Measurements from ENCODE around the gene IER5L.
A peak's percentile ranks its signal among the peaks of the same experiment; 100 is the strongest.

The IER5L gene

DNA sequence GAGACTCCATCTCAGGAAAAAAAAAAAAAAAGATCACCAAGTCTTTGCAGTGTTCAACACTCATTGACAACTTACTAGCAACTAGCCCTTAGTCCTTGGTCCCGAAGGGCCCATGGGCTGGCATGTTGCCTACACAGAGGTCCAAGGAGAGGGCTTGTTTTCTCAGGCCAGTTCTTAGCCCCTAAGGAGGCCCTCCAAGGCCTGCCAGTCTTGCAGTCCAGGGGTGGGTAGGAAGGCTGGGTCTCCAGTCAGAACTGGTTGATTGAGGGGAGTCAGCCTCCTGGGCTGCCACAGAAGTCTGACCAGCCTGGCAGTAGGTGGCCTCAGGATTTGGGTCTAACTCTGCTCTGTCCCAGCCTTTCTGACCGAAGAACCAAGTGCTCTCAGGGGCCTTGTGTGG is 32.7 kb downstream of the IER5L start:
- TF ChIP-seq POLR2A (IDR thresholded peaks at IDR 0.05; ENCODE audit: extremely low read depth, insufficient read length) (no peak), MYC (IDR thresholded peaks at IDR 0.05; ENCODE audit: low read depth, low read length) (no peak)
- TF ChIP-seq, protein P1, sequence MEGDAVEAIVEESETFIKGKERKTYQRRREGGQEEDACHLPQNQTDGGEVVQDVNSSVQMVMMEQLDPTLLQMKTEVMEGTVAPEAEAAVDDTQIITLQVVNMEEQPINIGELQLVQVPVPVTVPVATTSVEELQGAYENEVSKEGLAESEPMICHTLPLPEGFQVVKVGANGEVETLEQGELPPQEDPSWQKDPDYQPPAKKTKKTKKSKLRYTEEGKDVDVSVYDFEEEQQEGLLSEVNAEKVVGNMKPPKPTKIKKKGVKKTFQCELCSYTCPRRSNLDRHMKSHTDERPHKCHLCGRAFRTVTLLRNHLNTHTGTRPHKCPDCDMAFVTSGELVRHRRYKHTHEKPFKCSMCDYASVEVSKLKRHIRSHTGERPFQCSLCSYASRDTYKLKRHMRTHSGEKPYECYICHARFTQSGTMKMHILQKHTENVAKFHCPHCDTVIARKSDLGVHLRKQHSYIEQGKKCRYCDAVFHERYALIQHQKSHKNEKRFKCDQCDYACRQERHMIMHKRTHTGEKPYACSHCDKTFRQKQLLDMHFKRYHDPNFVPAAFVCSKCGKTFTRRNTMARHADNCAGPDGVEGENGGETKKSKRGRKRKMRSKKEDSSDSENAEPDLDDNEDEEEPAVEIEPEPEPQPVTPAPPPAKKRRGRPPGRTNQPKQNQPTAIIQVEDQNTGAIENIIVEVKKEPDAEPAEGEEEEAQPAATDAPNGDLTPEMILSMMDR (IDR thresholded peaks at IDR 0.05; ENCODE audit: low read depth, low read length) = no peak
- TF ChIP-seq, protein P2, sequence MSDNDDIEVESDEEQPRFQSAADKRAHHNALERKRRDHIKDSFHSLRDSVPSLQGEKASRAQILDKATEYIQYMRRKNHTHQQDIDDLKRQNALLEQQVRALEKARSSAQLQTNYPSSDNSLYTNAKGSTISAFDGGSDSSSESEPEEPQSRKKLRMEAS (IDR thresholded peaks at IDR 0.05; ENCODE audit: low read depth, low read length) = no peak
- no peak for DNase-seq (ENCODE audit: low read depth)

GRCh38 chr9:129143031-129143927 is 34.8 kb downstream of the IER5L start:
- H3K4me3 ChIP-seq (ENCODE audit: low read depth, low read length) = no peak overlapping the region
- DNase-seq (ENCODE audit: low read depth) = peak; percentile 71
- TF ChIP-seq, protein P1 (IDR thresholded peaks at IDR 0.05; ENCODE audit: low read depth, low read length) = peak; percentile 98
- no peak for TF ChIP-seq POLR2A (IDR thresholded peaks at IDR 0.05; ENCODE audit: extremely low read depth, insufficient read length)

More for the DNA sequence above, 32.7 kb downstream of the IER5L start:
- no peak overlapping the region for H3K4me3 ChIP-seq (ENCODE audit: low read depth, low read length)

DNA sequence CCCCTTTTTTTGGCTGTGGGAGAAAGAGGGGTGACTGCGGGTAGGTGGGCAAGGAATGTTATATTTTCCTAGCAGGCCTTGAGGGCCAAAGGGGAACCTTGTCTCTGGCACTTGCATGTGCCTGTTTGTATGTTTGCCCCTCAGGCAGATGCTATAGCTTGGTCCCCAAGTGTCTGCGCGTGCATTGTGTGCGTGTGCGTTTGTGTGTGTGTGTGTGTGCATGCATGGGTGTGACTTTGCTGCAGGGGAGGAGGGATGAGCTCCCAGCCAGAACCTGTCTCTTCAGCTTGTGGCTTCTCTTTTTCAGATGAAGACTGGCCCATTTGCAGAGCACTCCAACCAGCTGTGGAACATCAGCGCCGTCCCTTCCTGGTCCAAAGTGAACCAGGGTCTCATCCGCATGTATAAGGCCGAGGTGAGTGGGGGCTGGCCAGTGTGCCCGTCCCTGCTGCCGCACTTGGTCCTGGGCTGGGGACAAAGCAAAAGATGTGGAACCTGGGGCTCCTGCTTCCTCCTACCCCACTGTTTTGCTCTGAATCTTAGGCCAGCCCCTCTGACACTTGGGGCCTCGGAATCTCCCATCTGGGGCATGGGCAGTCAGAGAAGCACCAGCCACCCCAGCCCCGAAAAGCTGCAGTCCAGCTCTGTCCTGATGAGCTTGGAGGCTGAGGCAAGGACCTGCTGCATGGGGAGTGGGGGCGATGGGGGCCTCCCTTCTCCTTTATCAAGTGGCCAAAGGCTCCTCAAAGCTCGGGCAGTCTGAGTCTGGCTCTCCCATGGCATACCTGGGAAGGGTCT is 35.7 kb downstream of the IER5L start:
- no peak for DNase-seq (ENCODE audit: low read depth)
- H3K4me3 ChIP-seq (ENCODE audit: low read depth, low read length) = no peak overlapping the region
- no peak for TF ChIP-seq POLR2A (IDR thresholded peaks at IDR 0.05; ENCODE audit: extremely low read depth, insufficient read length)
- no peak for TF ChIP-seq MYC (IDR thresholded peaks at IDR 0.05; ENCODE audit: low read depth, low read length)
- TF ChIP-seq, protein P2 (IDR thresholded peaks at IDR 0.05; ENCODE audit: low read depth, low read length) = no peak
- TF ChIP-seq, protein P1 (IDR thresholded peaks at IDR 0.05; ENCODE audit: low read depth, low read length) = no peak

DNA sequence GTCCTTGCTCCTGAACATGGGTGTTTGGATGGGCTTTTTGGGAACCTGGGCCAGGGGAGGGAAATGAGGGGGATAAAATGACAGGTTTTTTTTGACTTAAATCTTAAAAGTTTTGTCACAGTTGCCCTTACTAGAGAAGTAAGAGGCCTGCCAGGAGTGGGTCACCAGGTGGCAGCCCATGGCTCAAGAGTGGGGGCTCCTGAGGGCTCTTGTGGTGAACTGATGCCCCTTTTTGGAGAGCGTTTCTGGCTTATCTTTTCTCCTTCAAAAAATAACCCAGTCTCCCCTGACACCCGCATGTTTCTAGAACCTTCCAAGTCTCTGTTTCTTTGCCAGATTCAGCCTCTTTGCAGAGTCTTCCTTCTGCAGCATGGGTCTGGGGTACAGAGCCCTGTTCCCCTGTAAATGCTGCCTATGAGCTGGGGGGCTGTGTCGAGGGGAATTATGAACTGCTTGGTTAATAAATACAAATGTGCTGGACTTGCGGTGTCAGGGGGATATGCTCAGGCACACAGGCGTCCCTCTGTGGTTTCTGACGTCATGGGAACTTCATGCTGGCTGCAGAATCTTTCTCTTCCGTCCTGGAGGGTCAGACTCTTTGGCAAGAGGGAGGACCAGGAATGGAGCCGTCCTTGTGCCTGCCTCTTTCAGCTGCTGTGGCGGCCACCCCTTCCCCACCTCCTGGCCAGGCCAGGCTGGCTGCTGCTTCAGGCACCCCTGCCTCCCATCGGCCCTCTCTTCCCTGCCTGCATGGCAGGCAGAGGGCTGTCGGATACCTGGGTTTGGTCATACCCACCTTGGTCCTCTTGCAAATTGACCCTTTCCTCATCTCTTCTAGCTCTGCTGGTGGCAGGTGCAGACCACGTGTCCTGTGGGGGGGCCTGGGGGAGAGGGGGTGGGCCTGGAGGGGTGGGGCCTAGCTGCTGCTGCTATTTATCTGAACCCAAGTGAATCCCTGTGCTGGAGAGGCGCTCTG is 36.7 kb downstream of the IER5L start:
- peak; percentile 66 for TF ChIP-seq MYC (IDR thresholded peaks at IDR 0.05; ENCODE audit: low read depth, low read length)
- TF ChIP-seq, protein P2 (IDR thresholded peaks at IDR 0.05; ENCODE audit: low read depth, low read length) = no peak; the same call in 1 of the 2 replicates
- H3K4me3 ChIP-seq (ENCODE audit: low read depth, low read length) = peak overlapping the region; percentile 11
- DNase-seq (ENCODE audit: low read depth) = peak; percentile 88

DNA sequence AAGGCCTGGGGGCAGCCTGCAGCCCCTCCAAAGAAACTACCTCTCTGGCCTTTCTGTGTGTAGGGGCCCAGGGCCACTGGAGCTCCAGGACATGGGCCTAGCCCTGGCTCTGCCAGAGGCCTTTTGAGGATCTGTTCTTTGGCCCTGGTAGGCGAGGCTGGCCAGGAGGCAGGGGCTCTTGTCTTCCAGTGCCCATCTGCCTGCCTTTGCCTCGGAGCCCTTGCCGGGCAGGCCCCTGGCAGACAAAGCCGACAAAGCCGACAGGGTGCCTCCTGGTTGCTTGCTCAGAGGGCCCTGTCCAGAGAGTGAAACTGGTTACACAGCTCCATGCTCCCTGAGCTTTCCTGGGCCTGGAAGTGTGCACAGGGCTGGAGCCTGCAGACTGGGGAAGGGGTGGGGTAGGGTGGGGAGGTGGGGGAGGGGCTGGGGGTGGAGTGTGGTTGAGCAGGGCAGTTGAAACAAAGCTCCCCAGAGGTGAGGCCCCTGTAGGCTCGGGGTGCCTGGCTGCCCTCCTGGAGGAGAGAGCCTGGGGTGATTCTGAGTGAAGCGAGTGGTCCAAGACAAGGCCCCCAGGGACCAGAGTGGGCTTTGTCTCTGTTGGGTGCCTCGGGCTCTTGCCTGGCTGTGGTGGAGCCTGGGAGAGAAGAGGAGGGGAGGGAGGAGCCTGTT is 37.5 kb downstream of the IER5L start:
- H3K4me3 ChIP-seq (ENCODE audit: low read depth, low read length) = no peak overlapping the region
- peak; percentile 81 for DNase-seq (ENCODE audit: low read depth)
- TF ChIP-seq POLR2A (IDR thresholded peaks at IDR 0.05; ENCODE audit: extremely low read depth, insufficient read length) (no peak), MYC (IDR thresholded peaks at IDR 0.05; ENCODE audit: low read depth, low read length) (no peak)
- TF ChIP-seq, protein P2 (IDR thresholded peaks at IDR 0.05; ENCODE audit: low read depth, low read length) = no peak

- DNase-seq (ENCODE audit: low read depth) = peak; percentile 99
- H3K4me3 ChIP-seq (ENCODE audit: low read depth, low read length) = peak overlapping the region; percentile 44
- TF ChIP-seq, protein P2 (IDR thresholded peaks at IDR 0.05; ENCODE audit: low read depth, low read length) = no peak
- TF ChIP-seq MYC (IDR thresholded peaks at IDR 0.05; ENCODE audit: low read depth, low read length) = no peak; the same call in 1 of the 2 replicates
Measured at GRCh38 chr9:129139993-129140396, 38.1 kb downstream of the IER5L start.
